IPS-18c (cell line): ENCODE measurements around the gene DRC3.

Experiments used
- H3K4me3 ChIP-seq: 2 replicates; pipeline ENCODE4 v1.7.0; 2013; ENCODE audit warnings: low read depth, mild to moderate bottlenecking, low read length, moderate library complexity; ENCODE audit not compliant: insufficient read depth
- H3K9me3 ChIP-seq: one replicate; pipeline ENCODE4 v1.6.1; 2013; ENCODE audit warnings: mild to moderate bottlenecking, low read length, moderate library complexity; ENCODE audit not compliant: control insufficient read depth, insufficient read depth

The DRC3 gene, protein sequence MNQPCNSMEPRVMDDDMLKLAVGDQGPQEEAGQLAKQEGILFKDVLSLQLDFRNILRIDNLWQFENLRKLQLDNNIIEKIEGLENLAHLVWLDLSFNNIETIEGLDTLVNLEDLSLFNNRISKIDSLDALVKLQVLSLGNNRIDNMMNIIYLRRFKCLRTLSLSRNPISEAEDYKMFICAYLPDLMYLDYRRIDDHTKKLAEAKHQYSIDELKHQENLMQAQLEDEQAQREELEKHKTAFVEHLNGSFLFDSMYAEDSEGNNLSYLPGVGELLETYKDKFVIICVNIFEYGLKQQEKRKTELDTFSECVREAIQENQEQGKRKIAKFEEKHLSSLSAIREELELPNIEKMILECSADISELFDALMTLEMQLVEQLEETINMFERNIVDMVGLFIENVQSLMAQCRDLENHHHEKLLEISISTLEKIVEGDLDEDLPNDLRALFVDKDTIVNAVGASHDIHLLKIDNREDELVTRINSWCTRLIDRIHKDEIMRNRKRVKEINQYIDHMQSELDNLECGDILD

DNA sequence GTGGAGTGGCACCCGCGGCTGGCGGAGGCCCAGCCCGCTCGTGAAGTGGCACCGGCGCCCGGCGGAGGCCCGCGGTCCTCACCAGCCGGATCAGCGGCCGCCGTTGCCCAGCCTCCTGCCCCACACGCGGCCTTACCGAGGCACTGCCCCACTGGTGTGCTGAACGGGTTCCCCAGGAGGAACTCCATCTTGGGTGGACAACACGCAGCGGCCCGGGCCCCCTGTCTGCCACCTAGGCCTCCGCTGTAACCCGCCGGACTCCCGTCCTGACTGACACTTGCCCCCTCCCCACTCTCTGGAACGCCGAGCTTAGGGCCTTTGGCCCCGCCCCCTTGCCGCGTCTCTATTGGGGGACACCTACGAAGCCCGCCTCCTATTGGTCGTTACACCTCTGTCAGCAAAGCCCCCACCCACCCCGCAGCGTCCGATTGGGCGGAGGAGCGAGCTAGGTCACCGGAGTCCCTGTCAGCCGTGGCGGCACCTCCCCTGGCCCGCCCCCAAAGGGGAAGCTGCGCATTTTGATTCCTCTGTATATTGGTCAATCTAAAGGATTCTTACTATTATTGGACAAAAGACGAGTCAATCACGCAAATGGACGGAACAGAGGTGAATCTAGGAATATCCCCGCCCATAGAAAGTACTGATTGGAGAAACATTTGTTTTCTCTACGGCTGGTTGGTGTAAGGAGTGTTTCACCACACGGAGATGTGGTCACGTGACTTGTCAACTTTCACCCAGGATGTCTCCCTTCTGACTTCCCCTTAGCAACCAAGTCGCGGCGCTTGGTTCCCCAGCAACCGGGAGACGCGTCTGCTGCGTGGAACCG is at the start of gene DRC3, which contains the start of gene TOM1L2:
Gene DRC3, plus strand, starts transcription at position 737 of the 826 bp plus-strand sequence. CDS start 4,737 bp downstream, outside the sequence.
Gene TOM1L2, minus strand, starts transcription at position 275 of the 826 bp plus-strand sequence. Its CDS starts 87 bp downstream, at position 188.
- no peaks in the 10 kb centered on the region for H3K9me3 ChIP-seq
- H3K4me3 ChIP-seq, result peak within 1 kb of the TSS; percentile 86

DNA sequence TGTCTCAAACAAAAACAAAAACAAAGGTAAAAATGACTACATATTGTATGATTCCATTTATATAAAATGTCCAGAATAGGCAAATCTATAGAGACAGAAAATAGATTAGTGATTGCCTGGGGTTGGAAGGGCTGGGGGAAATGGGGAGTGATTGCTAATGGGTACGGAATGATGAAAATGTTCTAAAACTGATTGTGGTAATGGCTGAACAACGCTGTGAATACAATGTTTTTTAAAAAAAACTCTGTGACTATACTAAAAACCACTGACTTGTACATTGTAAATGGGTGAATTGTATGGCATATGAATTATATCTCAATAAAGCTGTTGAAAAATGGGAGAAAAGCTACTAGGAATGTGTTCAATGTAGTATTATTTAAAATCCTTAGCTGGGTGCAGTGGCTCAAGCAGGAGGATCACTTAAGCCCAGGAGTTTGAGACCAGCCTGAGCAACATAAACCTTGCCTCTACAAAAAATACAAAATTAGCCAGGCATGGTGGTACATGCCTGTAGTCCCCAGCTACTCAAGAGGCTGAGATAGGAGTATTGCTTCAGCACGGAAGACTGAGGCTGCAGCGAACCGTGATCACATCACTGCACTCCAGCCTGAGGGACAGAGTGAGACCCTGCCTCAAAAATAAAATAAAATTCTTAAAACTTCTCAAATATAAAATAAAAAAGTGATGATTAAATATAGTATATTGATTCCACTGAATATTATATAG is 48.4 kb upstream of the DRC3 start:
- Histone ChIP-seq H3K4me3 (no peak overlapping the region), H3K9me3 (no peaks in the 10 kb centered on the region)

DNA sequence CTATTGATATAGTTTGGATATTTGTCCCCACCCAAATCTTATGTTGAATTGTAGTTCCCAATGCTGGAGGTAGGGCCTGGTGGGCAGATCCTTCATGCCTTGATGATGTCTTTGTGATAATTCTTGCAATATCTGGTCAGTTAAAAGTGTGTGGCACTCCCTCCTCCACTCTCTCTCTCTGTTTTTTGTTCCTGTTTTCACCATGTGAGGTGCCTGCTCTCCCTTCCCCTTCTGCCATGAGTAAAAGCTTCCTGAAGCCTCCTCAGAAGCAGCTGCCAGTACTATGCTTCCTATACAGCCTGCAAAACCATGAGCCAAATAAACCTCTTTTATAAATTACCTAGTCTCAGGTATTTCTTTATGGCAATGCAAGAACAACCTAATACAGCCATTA is 47.8 kb upstream of the DRC3 start:
- Histone ChIP-seq H3K4me3 (no peak overlapping the region), H3K9me3 (no peaks in the 10 kb centered on the region)

DNA sequence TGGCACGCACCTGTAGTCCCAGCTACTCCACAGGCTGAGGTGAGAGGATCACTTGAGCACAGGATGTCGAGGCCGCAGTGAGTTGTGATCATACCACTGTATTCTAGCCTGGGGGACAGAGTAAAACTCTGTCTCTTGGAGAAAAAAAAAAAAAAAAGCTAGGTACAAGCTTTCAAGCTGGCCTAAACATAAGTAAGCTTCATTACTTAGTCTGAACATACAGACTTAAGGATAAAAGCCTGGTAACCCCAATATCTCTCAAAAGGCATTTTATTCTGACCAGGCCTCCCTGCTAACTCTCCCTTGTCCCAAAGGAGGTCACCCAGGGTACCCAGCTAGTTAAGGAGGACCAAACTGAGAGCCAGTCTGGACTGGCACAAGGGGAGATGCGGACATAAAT is 46.6 kb upstream of the DRC3 start:
- Histone ChIP-seq H3K9me3 (no peaks in the 10 kb centered on the region), H3K4me3 (no peak overlapping the region)

DNA sequence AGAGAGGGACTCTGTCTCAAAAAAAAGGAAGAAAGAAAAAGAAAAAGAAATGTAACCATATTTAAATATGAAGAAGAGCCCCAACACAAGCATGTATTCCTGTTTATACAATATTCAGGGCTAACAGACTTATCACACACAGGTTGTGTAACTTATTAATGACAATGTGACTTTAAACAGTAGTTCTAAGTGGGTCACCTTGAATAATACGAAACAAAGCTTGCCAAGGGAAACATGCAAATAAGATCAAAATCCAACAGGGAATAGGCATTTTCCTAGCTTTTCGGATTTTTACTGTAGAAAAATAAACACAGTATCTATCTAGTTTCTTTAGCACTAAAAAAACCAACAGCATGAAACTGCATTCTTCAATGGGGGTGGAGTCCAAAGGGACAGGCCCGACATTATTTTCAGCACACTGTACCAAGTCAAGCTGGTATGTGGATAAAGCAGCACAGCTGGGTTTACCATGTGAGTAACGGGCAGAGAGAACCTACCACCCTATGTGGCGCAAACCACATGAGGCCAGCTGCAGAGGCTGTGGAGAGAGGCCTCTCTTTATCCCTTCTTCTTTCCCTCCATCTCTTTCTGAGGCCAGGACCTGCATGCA is 45.7 kb upstream of the DRC3 start:
- Histone ChIP-seq H3K9me3 (no peaks in the 10 kb centered on the region), H3K4me3 (no peak overlapping the region)

DNA sequence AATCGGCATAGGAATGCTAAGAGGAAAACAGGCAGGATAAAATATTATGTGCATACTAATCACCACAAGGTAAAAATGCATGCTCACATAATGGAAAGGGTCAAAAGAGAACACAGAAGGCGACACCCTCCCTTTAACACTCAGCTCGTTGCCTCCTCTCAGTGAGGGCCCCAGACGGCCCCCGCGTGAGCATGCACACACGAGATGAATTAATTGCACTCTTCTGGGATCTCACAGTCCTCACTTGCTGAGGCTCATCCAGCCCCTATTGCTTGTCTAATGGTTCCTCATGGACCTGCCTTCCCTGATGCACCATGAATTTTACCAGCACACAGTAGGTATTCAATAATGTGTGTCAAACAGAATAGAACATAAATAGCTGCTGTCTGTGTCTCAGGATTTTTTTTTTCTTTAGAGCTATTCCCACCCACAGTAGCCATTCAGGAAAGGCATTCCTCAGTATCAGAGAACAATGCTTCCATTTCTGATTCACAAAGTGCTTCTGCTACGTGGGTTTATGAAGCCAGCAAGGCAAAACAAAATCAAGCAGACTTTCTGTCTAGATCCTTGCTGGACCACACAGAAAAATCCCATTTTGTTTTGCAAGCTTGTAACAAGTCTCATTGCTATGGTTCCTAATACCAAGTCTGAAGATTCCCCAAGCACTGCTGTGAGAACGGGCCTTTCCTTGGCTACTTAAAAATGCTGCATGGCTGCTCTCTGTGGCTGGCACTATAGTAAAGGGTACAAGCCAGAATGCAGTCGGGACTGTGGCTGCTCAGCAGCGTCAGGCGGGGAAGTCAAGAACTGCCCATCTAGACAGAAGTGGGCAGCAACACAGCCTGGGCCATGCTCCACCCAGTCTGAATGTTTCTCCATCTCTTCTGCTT is 44.0 kb upstream of the DRC3 start:
- H3K4me3 ChIP-seq, result no peak overlapping the region
- H3K9me3 ChIP-seq, result no peaks in the 10 kb centered on the region

DNA sequence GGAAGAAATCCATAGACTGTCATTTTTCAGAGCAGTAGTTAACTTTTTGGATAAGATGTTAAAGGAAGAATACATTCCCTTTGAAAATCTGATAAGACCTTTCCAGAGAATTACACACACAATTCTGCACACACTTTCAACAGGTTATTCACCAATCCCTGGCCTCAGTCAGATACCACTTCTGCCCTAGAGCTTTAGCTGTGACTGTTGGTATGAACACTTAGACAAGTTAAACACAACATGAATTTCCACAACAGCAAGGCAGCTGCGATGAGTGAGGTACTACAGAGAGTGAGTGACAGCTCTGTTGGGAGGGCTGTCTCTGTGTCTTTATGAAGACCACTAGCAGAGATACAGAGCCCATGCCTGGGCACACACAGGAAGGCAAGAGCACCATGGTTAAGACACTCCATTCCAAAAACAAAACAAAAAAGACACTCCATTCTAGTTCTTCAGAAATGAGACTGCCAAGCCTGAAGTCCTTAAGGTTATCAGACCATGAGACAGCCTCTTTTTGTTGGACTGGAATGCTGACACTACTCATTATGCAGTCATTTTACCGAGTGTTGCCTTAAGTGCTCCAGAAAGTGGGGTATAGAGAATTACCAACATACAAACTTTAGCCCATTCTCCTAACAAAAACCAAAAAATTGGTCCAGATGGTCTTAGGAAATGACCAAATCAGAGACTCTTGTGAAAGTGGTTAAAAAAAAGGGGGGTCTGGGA is 42.8 kb upstream of the DRC3 start:
- no peaks in the 10 kb centered on the region for H3K9me3 ChIP-seq
- no peak overlapping the region for H3K4me3 ChIP-seq

DNA sequence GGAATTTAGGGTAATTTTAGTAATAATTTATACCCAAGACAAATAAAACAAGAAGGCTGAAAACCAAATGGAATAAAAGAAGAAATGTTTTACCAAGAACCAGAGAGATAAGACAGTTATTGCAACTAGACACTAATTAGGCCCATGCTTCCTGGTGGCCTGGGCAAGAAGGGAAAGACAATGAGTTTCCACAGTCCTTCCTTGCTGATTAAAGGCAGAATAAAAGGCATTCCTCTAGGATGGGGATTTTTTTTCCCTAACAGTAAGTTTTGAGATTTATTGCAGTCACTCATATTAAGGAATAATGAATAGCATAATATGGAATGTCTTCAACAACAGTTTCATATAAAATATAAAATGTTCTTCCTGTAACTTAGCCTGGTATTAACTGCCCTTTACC is 42.0 kb upstream of the DRC3 start:
- Histone ChIP-seq H3K9me3 (no peaks in the 10 kb centered on the region), H3K4me3 (no peak overlapping the region)

DNA sequence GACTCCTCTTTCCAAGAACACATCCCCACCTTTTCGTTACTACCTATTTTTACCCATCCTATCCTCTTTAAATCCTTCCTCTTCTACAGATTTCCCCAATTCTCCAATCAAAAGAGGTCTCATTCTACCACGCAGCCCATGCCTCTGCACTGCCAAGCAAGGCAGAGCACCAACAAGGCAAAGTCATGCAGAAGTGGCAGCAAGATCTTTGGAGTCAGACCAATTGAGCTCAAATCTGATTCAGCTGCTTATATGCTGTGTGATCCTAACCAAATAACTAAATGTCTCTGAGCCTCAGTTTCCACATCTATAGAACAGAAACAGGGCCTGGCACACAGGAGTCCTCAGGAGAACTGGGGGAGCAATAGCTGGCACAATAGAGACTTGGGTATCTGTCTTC is 41.5 kb upstream of the DRC3 start:
- Histone ChIP-seq H3K4me3 (no peak overlapping the region), H3K9me3 (no peaks in the 10 kb centered on the region)

DNA sequence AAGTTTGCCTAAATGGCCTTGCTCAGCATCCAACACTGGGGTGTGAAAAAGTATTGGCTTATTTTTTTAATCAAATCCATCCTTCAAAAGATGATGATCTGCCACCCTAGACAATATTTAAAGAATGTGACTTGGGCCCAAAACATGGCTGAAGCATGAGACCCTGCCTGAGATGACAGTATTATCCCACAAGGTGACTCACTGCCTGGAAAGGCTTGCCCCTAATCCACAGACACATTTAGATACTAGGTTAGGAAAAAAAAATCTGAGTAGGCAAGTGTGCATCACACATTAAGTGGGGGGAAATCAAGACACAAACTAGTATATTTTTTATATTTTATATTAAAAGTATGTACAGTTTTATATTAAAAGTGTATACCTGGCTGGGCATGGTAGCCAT is 38.9 kb upstream of the DRC3 start:
- Histone ChIP-seq H3K4me3 (no peak overlapping the region), H3K9me3 (no peaks in the 10 kb centered on the region)

DNA sequence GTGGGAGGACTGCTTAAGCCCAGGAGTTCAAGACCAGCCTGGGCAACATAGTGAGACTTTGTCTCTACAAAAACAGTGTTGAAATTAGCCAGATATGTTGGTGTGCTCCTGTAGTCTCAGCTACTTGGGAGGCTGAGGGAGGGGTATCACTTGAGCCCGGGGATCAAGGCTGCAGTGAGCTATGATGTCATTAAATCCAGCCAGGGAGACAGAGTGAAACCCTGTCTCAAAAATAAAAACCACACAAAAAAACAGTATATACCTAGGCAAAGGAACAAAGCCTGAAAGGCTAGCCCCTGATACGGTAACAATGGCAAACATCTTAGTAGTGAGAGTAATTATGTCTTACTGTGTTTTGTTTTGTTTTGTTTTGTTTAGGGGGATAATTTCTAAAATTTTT is 38.4 kb upstream of the DRC3 start:
- H3K4me3 ChIP-seq, result no peak overlapping the region
- H3K9me3 ChIP-seq, result no peaks in the 10 kb centered on the region

DNA sequence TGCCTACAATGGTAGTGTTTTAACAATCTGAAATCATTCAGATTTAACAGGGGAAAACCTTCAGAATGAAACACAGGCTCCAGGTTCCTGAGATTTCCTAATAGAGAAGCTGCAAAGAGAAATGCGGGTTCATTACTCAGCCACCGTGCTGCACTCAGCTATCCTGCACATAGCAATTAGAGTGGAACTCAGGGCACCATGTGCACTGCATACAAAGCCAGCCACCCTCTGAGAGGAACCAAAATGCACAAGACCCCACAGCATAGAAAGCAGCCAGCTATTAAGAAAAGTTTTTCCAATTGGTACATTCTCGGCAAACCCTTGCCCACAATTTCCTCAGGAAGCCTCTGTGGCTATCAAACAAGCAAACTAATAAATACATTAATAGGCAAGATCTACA is 37.9 kb upstream of the DRC3 start:
- no peaks in the 10 kb centered on the region for H3K9me3 ChIP-seq
- H3K4me3 ChIP-seq, result no peak overlapping the region

DNA sequence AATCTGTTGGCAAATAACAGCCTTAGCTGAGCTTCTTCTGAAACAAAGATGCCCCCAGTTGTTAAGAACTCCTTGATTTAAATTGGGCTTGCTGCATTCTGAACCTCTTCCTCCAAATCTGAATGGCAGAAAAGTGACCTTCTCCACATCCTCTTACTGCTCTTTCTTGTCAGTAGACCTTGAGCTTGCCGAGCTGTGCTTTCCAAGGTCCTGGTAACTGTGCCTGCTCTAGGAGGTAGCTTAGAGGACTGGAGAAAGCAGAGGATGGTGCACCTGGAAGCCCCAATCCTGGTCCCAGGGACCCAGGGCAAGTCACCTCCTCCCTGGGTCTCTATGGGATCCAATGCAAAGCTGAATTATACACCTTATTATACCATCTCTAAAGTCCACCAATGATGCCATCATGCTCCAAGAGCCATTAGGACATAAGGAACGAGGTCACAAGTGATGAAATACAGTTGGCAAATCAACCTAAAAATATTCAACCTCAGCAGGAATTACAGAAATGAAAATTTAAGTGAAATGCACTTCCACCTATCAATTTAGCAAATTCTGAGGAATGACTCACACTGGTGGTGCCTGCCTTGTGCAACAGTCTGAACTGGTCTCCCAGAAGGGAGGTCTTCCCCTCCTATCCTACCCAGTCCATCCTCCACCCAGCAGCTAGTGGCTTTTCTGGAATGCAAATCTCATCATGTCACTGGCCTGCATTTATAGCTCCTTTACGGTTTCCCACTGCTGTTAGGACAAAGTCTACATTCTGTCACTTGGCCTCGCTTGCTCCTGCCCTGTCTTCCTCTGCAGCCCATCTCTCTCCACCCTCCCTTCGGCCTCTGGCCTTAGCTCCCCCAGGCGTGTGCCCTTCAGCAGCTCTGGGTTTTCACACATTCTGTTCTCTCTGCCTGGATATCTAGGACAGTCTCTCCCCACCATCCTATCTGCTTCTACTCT is 37.1 kb upstream of the DRC3 start:
- H3K4me3 ChIP-seq, result no peak overlapping the region
- H3K9me3 ChIP-seq, result no peaks in the 10 kb centered on the region

DNA sequence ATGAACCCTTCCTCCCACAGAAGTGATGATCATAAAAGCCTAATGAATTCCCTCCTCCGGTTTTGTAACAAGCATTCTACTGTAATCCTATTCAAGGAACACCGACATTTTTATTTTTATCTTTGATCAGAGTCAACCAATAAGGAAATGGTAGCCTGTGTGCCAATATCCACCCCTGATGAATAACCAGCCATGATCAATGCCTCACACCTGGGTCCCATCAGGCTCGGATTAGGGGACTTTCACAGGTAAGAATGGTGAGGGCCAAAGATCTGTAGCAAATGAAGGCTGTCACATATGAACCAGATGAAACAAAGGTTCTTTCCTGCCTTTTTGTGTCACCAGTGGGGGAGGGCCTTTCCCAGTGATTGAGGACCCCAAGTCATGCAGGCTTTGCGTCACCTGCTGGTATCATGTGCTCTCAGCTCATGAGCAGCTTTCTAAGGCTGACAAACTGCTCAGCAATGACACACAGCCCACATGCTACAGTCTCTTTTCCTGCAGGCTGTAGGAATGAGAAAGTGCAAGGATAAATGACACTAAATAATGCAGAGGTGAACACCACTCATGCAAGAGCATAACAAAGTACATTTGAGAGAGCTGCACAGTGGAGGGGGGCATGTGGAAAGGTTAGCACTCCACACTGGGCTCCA is 35.3 kb upstream of the DRC3 start:
- Histone ChIP-seq H3K9me3 (no peaks in the 10 kb centered on the region), H3K4me3 (no peak overlapping the region)
